Amygdala (tissue), 56 donors: ENCODE measurements around the gene CELF6.

Experiments used
- DNase-seq, 56 donors: peaks; one replicate each; lab custom pipeline; 2025; lab: John Stamatoyannopoulos, UW

CELF6 gene

DNA sequence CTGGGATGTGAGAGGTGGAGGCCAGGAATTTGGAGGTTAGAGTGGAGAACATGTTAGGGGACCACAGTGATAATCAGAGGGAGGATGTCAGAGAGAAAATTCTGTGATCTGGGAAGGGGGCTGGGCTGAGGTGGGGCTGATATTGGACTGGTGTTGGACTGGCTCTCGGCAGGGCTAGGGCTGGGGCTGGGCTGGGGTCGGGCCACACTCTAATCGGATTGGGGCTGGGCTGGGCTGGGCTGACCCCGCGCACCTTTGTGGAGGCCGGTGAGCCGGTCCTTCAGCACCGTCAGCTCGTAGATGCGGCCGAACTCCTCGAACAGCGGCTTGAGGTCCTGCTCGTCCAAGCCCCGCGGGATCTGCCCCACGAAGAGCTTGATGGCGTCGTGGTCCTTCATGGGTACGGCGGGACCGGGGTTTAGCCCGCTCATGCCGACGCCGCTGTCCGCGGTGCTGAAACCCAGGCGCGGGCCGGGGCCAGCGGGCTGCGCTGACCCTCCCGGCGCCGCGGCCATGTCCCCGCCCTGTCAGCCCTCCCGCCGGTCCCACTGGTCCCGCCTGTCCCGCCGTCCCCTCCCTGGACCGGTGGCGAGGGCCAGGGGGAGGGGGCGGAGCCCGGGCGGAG lies 485 bp downstream of the CELF6 start:
- DNase-seq, result peak in 23 of 56 donors; percentile 31 to 90 (median 59)

DNA sequence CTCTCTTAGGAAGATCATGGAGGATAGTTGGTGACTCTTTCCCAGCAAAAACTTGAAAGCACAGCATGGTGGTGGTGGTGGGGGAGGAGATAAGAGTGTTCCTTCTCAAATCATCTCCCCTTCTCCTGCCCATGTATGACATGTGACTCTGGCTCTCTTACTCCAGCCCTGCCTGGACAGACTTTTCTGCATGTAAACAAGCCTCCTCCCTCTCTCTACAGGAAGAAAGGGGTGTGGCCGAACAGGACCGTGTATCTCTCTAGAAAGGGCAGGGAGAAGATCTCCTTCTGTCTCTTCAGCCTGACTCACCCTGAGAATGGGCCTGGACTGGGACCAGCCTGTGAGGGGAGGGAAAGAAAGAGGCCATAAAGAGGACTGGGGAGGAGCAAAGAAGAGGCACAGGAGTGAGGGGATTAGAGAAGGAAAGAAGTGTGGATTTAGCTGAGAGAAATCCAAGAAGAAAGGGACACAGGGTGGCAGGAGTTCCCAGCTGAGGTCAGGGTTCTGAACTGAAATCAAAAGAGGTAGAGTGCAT lies 1.5 kb downstream of the CELF6 start:
- DNase-seq, result no peak

- DNase-seq, result peak in 1 of 56 donors; percentile 36
Measured at GRCh38 chr15:72315706-72316370, 4.1 kb downstream of the CELF6 start.

GRCh38 chr15:72313881-72314280 lies 6.1 kb downstream of the CELF6 start:
- no peak for DNase-seq

GRCh38 chr15:72313448-72313840 lies 6.5 kb downstream of the CELF6 start:
- DNase-seq, result peak in 6 of 56 donors; percentile 2 to 12 (median 6)

DNA sequence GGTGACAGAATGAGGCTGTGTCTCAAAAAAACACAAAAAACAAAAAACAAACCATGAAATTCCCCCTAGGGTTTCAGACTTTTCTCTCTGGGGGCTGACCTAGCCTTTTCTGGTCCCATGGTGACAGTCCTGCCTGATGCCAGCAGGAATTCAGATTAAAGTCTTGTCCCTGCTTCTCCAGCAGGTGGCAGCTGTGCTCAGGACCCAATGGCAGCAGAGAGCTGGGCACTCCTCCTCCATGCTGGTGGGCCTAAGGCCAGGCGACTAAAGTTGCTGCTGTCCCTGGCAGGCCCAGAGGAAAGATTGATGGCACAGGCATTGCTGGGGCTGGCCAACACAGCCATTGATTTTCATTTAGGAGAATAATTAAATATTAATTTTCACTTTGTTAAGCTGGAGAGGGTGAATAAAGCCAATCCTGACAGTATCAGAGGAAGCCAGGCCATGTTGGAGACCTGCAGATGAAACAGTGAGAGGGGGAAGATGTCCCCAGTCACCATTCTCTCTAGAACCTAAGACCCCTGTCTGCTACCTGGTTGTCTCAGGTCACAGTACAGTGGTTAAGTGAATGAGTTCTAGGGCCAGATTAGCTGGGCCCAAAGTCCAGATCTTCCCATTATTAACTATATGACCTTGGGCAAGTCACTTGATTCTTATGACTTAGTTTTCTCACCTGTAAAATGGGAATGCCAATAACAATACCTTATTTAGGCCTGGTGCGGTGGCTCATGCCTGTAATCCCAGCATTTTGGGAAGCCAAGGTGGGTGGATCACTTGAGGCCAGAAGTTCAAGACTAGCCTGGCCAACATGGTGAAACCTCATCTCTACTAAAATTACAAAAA lies 7.1 kb downstream of the CELF6 start:
- DNase-seq, result peak in 34 of 56 donors; percentile 8 to 64 (median 32)

DNA sequence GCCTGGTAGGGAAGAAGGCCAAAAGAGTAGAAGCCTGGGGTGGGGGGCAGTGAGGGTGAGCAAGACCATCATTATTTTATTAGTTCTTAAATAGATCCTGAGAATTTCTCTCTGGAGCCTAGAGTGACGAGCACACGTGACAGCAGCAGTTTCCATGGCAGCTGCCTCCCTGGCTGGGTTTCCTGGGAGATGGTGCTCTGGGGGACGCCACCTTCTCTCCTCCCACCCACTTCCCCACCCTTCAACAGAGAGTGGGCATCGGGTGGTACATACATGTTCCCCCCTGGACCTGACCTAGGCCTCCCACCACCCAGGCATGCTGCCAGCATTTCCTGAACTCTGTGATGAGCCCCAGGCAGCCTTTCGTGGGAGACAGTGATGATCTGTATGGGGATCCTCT lies 12.9 kb downstream of the CELF6 start:
- DNase-seq, result peak in 20 of 56 donors; percentile 9 to 73 (median 28)

GRCh38 chr15:72306211-72306785 lies 13.7 kb downstream of the CELF6 start:
- peak in 42 of 56 donors; percentile 19 to 77 (median 57) for DNase-seq

DNA sequence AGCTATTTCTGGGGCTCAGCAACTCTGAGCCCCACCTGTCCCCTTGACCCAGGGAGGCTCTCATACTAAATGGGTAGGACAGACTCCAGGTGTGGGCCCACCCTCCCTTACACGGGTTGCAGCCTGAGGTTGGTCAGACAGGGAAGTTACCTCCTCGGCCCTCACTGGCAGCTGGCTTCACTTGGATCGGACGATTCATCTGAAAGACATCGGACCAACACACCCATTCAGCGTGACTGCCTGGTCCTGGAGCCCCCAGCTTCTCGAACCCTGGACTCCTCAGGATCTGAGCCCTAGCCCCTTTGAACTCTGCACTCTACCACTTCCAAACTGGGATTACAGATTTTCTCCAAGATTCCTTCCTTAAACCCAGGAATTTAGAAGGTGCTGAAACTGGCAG lies 15.4 kb downstream of the CELF6 start:
- no peak for DNase-seq

DNA sequence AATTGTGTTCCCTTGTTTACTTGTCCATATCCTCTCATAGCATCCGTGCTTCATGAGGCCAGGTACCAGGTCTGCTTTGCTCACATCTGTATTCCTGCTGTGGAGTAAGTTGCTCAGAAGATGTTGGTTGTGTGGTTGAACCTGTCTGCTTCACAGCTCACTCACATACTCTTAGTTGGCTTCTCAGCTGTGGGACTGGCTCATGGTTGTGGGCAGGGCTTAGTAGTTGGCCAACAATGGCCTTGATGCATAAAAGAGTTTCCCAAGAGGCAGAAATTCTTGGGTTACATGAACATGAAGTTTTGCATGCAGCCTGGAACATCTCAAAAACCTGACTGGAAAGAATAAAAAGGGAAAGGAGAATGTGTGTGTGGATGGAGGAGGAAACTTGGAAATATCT lies 17.0 kb downstream of the CELF6 start:
- DNase-seq, result no peak

GRCh38 chr15:72289597-72290325 lies 30.2 kb downstream of the CELF6 start:
- no peak for DNase-seq

DNA sequence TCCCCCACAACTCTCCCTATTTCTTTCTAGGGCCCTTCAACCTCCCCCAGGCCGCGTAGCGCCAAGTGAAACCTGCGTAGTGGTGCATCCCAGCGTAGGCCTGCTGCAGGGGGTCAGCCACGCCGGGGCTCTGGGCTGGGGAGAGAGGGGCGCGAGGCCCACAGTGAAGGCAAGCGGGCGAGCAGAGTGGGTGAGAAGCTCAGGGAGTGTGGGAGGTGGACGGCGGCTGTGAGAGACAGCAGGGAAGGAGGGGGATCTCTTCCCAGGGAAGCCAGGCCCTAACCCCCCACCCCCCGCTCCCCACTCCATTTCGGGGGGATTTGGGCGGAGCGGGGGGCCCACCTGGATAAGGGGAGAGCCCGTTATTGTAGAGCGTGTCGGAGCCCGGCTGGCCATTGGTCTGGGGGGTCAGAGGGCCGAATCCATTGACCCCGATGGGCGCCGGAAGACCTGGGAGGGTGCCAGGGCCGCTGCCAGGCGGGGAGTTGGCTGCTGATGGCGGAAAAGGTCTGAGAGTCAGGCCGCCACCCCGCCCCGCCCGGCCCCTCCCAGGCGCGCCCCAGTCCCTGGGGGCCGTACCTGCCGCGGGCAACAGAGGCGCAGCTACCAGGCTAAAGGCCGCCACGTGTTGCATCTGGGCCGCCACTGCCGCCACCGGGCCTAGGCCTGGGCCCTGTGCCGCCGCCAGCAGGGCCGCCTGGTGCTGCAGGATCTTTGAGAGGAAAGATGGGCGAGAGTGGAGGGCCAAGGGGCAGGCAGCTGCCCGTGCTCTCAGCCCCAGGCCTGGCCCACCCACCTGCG lies 31.0 kb downstream of the CELF6 start:
- DNase-seq, result no peak

DNA sequence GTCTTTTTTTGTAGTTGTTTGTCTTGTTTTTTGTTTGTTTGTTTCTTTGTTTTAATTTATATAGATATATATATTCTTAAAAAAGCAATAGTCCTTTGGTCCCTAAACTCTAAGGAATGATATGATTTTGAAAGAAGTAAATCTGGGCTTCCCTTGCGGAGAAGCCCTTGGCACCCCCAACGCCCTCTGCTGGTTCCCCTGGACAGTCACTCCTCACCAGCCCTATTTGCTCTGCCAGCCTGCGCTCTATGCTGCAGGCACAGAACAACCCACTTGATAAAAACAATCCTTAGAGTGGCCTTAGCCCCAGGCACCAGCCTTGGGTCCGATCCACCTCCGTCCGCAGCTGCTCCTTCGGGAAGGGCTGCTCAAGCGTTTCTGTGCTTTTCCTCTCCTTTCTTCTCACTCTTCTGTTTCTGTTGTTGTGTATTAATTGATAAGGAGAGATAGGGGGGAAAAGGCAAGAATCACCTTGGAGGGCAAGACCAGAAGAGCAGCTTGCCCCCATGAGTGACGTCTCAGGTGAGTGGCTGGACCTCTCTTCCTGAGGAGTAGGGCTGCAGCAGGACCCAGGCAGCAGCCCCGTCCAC lies 33.9 kb downstream of the CELF6 start:
- peak in 2 of 56 donors; percentile 3 for DNase-seq

- no peak for DNase-seq
Measured at GRCh38 chr15:72285402-72285801, 34.6 kb downstream of the CELF6 start.

- DNase-seq, result no peak
Measured at GRCh38 chr15:72284781-72285180, 35.2 kb downstream of the CELF6 start.

DNA sequence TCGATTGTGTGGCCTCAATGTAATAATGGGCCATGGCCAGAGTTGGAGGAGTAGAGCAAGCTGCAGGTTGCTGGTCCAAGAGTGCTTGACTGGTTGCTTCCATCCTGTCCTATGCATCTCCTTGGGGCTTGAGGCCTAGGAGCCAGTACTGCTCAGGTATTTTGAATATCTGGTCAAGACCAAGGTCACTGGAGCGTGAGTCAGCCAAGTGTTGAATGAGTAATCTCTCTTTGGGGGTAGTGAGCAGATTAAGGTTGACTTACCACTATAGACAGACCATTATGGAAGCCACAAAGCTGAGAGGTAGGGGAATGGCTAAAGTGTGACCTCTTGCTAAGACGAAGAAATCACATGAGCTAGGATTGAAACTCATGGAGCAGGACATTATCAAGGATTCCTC lies 38.2 kb downstream of the CELF6 start:
- no peak for DNase-seq

DNA sequence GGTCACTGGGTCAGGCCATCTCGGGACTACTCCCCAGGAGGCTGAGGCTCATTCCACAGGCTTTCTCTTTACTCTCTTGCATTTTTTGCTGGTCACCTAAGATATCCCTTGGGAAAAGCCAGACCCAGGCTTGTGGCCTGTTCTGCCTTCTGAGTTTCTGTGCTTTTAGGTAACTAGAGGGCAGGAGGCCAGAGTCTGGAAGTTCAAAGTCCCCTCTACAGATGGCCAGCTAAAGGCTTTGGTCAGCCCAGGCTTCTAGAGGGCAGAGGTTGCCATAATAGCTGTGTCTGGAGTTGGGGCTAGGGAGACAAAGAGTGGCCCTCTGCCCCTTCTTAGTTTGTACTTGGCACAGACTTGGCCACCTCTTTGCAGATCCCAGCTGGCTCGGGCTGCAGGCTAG lies 39.2 kb downstream of the CELF6 start:
- no peak for DNase-seq

- DNase-seq, result no peak
Measured at GRCh38 chr15:72278737-72279136, 41.2 kb downstream of the CELF6 start.

DNA sequence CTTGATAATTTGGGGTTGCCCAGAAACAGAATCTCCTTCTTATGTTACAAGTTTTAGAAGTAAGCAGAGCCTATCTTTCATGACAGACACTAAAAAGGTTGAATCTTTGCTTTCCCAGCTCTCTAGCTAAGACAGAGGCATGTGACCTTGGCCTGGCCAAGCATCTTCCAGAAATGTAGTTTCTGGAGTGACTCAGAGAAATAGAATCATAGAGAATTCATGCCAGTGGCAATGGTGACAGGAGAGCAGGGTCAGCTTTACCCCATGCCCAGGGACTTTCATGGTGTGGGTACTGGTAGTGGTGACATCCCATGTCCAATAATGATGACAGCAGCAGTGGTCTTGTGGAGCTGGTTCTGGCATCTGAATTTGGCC lies 43.6 kb downstream of the CELF6 start:
- DNase-seq, result no peak
